T-helper 1 cell treated with Interleukin-12 subunit alpha and Interleukin-12 subunit beta and Interleukin-4 antibody, amounts not matched to agents 30 ng/mL and 1 ng/mL, for 36 hours (primary cell): ENCODE results near the gene RNF121. TPM values are rescaled to one million over a fixed set of nuclear protein-coding genes. Genes with fewer than 3 reads are reported as not detected.

Source experiments
- intact Hi-C: fragments of 100-400 bp; cut with micrococcal nuclease; formaldehyde crosslinking; loops from one replicate; pipeline ENCODE4 v1.15.1; 2024
- total RNA-seq: library from RNA; stranded (reverse); gene quantifications from 2 replicates; pipeline ENCODE4 v1.2.3, GENCODE V29; 2022

RNF121 gene
- total RNA-seq, 1 donor from 2014 or later, result 41.2 TPM

GRCh38 chr11:71986131-71986530 is 57.3 kb downstream of the RNF121 start:
- intact Hi-C loops, result no loop called here

DNA sequence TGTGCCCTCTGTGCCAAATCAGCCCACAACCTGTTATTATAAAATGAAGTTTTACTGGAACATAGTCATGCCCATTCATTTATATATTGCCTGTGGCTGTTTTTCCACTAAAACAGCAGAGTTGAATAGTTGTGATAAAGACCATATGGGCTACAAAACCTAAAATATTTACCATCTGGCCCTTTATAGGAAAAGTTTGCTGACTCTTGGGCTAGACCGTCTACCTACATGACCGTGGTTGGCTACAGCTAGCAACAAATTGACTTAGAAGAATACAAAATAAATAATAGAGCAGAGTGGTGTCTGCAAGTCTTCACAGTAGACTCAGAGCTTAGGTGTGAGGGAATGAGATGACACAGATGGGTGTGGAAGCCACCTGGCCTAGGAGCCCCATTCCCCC is 58.7 kb downstream of the RNF121 start:
- intact Hi-C loops, result no loop called here

DNA sequence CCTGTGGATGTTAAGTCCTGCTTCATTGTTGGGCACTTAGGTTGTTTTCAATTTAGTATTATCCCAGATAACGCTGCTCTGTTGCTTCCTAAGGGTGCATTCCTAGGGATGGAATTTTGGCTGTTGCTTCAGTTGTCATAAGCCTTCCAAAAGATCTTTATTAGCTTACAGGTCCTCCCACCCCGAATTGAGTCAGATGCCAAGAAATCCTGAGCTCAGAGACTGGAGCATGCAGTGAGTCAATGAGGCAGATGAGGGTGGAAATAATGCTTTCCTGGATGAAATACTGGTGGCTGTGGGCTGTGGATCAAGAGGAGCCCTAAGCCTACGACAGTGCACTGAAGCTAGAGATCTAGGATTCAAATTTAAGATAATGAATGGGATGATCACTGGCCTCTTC is 59.2 kb downstream of the RNF121 start:
- intact Hi-C loops, result no loop called here

- intact Hi-C loops, result no loop called here
Observed at GRCh38 chr11:71990701-71991100, 61.9 kb downstream of the RNF121 start.

DNA sequence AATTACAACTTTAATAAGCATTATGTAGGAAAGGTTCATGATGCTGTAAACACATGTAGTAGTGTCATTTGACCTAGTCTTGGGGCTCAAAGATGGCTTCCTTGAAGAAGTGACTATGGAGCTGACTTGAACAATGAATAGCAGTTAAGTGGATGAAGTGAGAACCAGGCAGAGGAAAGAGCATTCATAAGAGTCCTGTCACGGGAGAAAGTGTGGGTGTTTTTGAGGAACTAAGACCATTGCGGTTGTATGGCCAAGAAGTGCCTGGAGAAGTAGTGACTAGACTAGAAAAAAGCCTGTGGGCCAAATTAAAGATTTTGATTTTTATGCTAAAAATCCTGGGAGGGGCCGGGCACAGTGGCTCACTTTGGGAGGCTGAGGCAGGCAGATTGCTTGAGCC is 62.6 kb downstream of the RNF121 start:
- intact Hi-C loops, result no loop called here

GRCh38 chr11:71992136-71992730 is 63.4 kb downstream of the RNF121 start:
- intact Hi-C loops, result no loop called here

DNA sequence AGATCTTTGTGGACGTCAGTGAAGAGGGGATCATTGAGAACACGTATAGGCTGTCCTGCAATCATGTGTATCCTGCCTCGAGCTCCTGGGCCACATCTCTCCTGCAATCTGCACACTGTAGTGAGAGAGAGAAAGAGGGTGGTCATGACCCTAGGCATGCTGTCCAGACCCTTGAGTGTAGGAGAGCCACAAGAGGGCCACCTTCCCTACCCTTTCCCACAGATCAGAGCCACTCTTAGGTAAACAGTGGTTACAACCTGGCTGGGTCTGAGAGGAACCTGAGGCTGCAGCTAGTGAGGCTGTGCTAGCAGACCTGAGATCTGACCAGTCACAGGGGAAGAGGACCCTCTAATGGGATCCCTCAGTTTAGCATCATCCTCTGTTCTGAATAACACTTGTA is 65.9 kb downstream of the RNF121 start:
- intact Hi-C loops, result no loop called here

DNA sequence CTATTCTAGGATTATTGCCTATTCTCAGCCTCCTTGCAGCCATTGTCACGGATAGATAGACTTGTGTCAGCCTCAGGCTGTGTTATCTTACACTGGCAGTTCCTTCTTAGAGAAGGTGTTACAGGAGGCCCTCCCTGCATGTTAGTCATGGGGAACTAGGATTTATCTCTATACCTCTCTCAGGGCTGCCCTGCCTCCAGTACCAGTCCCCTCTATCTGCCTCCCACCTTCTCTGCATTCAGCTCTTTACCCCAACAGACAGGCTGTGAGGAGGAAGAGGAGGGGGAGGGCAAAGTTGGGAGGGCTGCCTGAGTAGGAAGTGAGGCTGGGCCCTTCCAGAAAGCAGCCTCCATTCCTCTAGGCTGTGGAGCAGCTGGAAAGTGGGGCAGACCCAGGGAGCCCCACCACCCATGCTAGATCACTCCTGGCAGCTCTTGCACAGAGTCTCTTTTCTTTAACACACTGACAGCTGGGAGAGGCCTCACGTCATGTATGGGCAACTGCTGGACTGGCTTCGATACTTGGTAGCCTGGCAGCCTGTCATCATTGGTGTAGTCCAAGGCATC is 67.0 kb downstream of the RNF121 start:
- intact Hi-C loops, result no loop called here

- intact Hi-C loops, result no loop called here
Observed at GRCh38 chr11:71996517-71996916, 67.7 kb downstream of the RNF121 start.

GRCh38 chr11:71996946-71997345 is 68.1 kb downstream of the RNF121 start:
- intact Hi-C loops, result no loop called here

DNA sequence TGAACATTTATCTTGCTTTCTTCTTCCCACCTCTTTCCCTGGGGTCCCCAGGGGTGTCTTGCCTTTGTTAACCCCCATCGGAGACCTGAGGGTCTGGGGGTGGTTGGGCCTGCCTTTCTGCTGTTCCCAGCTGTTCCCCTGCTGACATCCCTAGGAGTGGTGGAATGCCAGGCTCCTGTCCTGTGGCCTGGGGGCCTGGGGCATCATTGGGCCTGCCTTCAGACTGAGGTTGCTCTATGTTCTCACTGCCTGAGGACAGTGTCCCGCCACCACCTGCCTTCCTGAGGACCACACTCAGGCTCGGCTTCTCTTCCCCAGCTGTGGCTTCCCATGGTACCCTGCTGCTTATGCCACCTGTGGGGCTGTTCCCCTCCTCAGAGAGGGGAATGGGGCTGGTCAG is 68.7 kb downstream of the RNF121 start:
- intact Hi-C loops, result no loop called here

- intact Hi-C loops, result loop anchor here (1.0 kb wide), 1 partner anchor 146 kb away; no protein-coding TSS in a partner anchor
Observed at GRCh38 chr11:71998061-71998460, 69.2 kb downstream of the RNF121 start.

DNA sequence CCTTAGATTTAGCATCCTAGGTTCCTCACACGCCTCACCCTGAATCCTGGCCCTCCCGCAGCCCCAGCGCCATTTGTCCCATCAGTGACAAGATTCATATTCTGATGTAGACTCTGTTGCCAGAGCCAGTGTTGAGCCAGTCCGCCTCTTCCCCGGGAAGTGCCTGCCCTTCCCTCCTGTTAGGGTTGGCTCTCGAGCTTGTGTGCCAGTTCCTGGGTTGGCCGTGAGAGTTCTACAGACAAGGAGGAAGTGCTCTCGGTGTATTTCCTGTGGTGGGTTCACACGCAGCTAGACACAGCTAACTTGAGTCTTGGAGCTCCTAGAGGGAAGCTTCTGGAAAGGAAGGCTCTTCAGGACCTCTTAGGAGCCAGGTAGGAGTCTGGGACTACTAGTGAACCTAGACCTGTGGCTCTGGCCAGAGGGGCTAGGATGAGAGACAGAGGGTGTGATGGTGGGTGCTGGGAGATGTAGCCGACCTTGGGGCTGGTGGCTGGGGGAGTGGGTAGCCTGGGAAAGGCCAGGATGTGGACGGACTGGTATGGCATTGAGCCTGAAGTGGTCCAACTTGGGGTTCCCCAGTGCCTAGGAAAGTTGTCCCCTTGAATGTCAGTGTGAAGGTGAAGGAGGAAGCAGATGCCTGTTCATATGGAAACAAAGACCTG is 69.9 kb downstream of the RNF121 start, which contains the start of gene IL18BP:
IL18BP (plus strand) TSS at position 261 of the 662 bp plus-strand sequence. CDS start 1,076 bp downstream, outside the sequence.
- intact Hi-C loops, result loop anchor here (1.0 kb wide), 1 partner anchor 146 kb away; no protein-coding TSS in a partner anchor

GRCh38 chr11:71999362-71999761 is 70.5 kb downstream of the RNF121 start:
- intact Hi-C loops, result no loop called here

GRCh38 chr11:71999798-72000197 is 71.0 kb downstream of the RNF121 start:
- intact Hi-C loops, result no loop called here

GRCh38 chr11:72000202-72000867 is 71.5 kb downstream of the RNF121 start:
- intact Hi-C loops, result no loop called here

- intact Hi-C loops, result no loop called here
Observed at GRCh38 chr11:72001285-72001684, 72.4 kb downstream of the RNF121 start.

DNA sequence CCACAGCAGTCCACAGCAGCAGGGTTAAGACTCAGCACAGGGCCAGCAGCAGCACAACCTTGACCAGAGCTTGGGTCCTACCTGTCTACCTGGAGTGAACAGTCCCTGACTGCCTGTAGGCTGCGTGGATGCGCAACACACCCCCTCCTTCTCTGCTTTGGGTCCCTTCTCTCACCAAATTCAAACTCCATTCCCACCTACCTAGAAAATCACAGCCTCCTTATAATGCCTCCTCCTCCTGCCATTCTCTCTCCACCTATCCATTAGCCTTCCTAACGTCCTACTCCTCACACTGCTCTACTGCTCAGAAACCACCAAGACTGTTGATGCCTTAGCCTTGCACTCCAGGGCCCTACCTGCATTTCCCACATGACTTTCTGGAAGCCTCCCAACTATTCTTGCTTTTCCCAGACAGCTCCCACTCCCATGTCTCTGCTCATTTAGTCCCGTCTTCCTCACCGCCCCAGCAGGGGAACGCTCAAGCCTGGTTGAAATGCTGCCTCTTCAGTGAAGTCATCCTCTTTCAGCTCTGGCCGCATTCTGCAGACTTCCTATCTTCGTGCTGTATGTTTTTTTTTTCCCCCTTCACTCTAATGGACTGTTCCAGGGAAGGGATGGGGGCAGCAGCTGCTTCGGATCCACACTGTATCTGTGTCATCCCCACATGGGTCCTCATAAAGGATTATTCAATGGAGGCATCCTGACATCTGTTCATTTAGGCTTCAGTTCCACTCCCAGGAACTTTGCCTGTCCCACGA is 73.2 kb downstream of the RNF121 start:
- intact Hi-C loops, result no loop called here

- intact Hi-C loops, result no loop called here
Observed at GRCh38 chr11:72002841-72003775, 74.3 kb downstream of the RNF121 start.

GRCh38 chr11:72003776-72004171 is 74.9 kb downstream of the RNF121 start:
- intact Hi-C loops, result no loop called here
